Endodermal cell (in vitro differentiated cells): ENCODE results near the gene NSMCE1. TPM values are rescaled to one million over a fixed set of nuclear protein-coding genes. Genes with fewer than 3 reads are reported as not detected.

Source experiments
- DNase-seq: peaks from one replicate; pipeline ENCODE4 v3.0.0-alpha.2; 2017
- H3K27ac ChIP-seq: 2 replicates; pipeline ENCODE4 v1.5.1; 2013; ENCODE audit warnings: mild to moderate bottlenecking, low read depth, low read length, moderate library complexity
- H3K27me3 ChIP-seq: 2 replicates; pipeline ENCODE4 v1.6.1; 2013; ENCODE audit warnings: mild to moderate bottlenecking, low read length, moderate library complexity; ENCODE audit not compliant: insufficient read depth, control insufficient read depth, poor library complexity, severe bottlenecking
- H3K36me3 ChIP-seq: 2 replicates; pipeline ENCODE4 v1.7.0; 2013; ENCODE audit warnings: mild to moderate bottlenecking, low read length, moderate library complexity; ENCODE audit not compliant: control insufficient read depth, insufficient read depth
- H3K4me1 ChIP-seq: one replicate; pipeline ENCODE4 v1.7.0; 2013; ENCODE audit warnings: low read length; ENCODE audit not compliant: control insufficient read depth, insufficient read depth
- H3K4me3 ChIP-seq: 2 replicates; pipeline ENCODE4 v1.5.1; 2013; ENCODE audit warnings: mild to moderate bottlenecking, low read length, moderate library complexity
- H3K9ac ChIP-seq: 2 replicates; pipeline ENCODE4 v1.6.1; 2013; ENCODE audit warnings: mild to moderate bottlenecking, low read length, moderate library complexity; ENCODE audit not compliant: poor library complexity, severe bottlenecking; ENCODE audit errors: extremely low read depth
- H3K9me3 ChIP-seq: 2 replicates; pipeline ENCODE4 v1.6.1; 2013; ENCODE audit warnings: mild to moderate bottlenecking, low read length, moderate library complexity; ENCODE audit not compliant: control insufficient read depth
- H3K27ac Mint-ChIP-seq: 2 replicates; pipeline ENCODE4 v1.8.0; 2020; ENCODE audit warnings: mixed read lengths
- H3K27me3 Mint-ChIP-seq: 2 replicates; pipeline ENCODE4 v1.8.0; 2021; ENCODE audit warnings: mild to moderate bottlenecking, mixed read lengths; ENCODE audit not compliant: insufficient read depth
- H3K36me3 Mint-ChIP-seq: 2 replicates; pipeline ENCODE4 v1.8.0; 2020; ENCODE audit warnings: low read depth, mixed read lengths
- H3K4me1 Mint-ChIP-seq: 2 replicates; pipeline ENCODE4 v1.8.0; 2020; ENCODE audit warnings: mixed read lengths
- H3K4me3 Mint-ChIP-seq: 2 replicates; pipeline ENCODE4 v1.8.0; 2020; ENCODE audit warnings: mild to moderate bottlenecking, moderate library complexity, mixed read lengths
- H3K9me3 Mint-ChIP-seq: 2 replicates; pipeline ENCODE4 v1.8.0; 2020; ENCODE audit warnings: mild to moderate bottlenecking, mixed read lengths
- CTCF ChIP-seq: fragments of 200-600 bp; sonication (generic); conservative IDR thresholded peaks from 2 replicates; pipeline ENCODE4 v1.5.0; 2021; ENCODE audit warnings: antibody characterized with exemption, mild to moderate bottlenecking
- WGBS, 2 experiments: methylation state at CpG; one replicate each; pipeline versions ENCODE4 v1.1.5 to v1.1.7; 2013; ENCODE audit warnings: missing lambda C conversion rate in 2 of 2, mixed read lengths in 1 of 2; ENCODE audit not compliant: insufficient coverage in 1 of 2, insufficient read length in 1 of 2; 5-methylcytosine and 5-hydroxymethylcytosine counted together
- total RNA-seq, 2 donors: library from RNA; stranded (reverse); fragmentation: NEBNext Ultra II Directional in 1 of 2; extraction: Animal tissue kit (Norgen Biotek cat#: 25700) in 1 of 2; gene quantifications; 2 replicates in 1 of 2; 3 replicates in 1 of 2; pipeline ENCODE4 v1.2.1, GENCODE V29; 2021

NSMCE1 gene
- total RNA-seq, 2 donors from 2014 or later = 22.3 to 22.4 TPM

DNA sequence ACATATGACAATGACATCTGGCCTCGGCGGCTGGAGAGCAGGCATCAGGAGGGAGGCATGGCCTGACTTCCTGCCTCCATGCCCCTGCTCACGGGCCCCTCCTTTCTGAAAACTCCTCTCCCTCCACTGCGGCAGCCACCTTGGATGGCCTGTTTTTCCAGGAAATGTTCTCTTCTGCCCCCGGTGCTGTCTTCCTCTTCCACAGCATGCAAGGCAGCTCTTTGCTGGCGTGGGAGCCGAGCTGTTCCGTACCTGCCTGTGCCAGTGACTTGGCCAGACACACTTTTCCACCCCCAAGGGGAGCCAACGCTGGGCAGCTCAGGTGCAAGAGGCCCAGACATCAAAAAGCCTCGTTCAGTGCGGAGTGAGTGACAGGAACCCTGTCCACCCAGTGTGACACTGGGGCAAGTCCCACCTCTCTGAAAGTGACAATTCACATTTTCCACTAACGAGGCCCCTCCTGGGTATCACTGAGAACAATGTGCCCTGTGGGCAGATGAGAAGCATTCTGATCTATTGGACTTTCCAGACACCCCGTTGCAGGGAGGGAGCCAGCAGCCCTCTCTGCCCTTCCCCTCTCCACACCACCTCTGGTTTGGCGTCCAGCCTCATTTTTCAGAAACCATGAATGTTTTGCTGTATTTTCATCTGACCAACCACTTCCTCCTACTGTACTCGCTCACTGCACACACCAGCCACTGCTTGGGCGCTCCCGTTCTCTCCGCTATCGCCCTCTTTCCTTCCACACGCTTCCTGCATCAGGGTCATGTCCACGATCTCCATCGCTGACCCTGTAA lies 31.2 kb downstream of the NSMCE1 start:
- no peak for TF ChIP-seq CTCF

GRCh38 chr16:27236635-27237218 lies 31.8 kb downstream of the NSMCE1 start:
- H3K9ac ChIP-seq = no peak overlapping the region
- Mint-ChIP-seq H3K9me3 (no peaks in the 10 kb centered on the region), H3K4me3 (no peak overlapping the region)

More for the DNA sequence above, 31.2 kb downstream of the NSMCE1 start:
- H3K36me3 ChIP-seq = no peaks in the 10 kb centered on the region
- H3K27ac ChIP-seq = peak overlapping the region; percentile 52
- H3K4me3 ChIP-seq = no peak overlapping the region
- Mint-ChIP-seq H3K9me3 (no peaks in the 10 kb centered on the region), H3K27ac (peak overlapping the region; percentile 62), H3K4me3 (no peak overlapping the region), H3K27me3 (no peaks in the 10 kb centered on the region), H3K4me1 (peaks cover 11% of the 10 kb centered on the region), H3K36me3 (no peaks in the 10 kb centered on the region)
- no peaks in the 10 kb centered on the region for H3K27me3 ChIP-seq
- H3K4me1 ChIP-seq = no peaks in the 10 kb centered on the region
- H3K9me3 ChIP-seq = no peaks in the 10 kb centered on the region
- H3K9ac ChIP-seq = no peak overlapping the region
- DNase-seq = no peak
- WGBS, 2 experiments = 85 to 90% methylated on average over 16 to 22 of the region's 22 CpGs

DNA sequence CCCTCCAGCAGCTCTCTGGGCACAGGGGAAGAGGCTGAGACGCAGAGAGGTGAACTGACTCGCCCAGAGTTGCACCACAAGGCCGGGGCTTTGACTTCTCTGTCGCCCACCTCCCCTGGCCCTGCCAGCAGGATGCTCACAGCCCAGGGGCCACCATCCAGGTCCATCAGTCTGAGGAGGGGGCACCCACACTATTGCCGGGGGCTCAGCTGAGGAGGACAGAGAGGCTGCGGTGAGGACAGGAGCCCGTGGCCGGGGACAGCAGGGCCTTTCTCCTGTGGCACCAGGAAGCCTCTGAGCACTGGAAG lies 32.7 kb downstream of the NSMCE1 start:
- H3K27ac Mint-ChIP-seq = no peak overlapping the region
- no peaks in the 10 kb centered on the region for H3K27me3 ChIP-seq
- H3K9me3 Mint-ChIP-seq = no peaks in the 10 kb centered on the region
- DNase-seq = no peak
- no peak overlapping the region for H3K4me3 ChIP-seq
- TF ChIP-seq CTCF = no peak
- H3K36me3 Mint-ChIP-seq = no peaks in the 10 kb centered on the region
- no peaks in the 10 kb centered on the region for H3K36me3 ChIP-seq
- no peaks in the 10 kb centered on the region for H3K9me3 ChIP-seq
- 92 to 96% methylated on average over 5 to 8 of the region's 8 CpGs for WGBS, 2 experiments
- H3K4me3 Mint-ChIP-seq = no peak overlapping the region
- peaks cover 11% of the 10 kb centered on the region for H3K4me1 Mint-ChIP-seq
- H3K27me3 Mint-ChIP-seq = no peaks in the 10 kb centered on the region
- no peak overlapping the region for H3K27ac ChIP-seq
- H3K9ac ChIP-seq = no peak overlapping the region
- H3K4me1 ChIP-seq = no peaks in the 10 kb centered on the region

More at GRCh38 chr16:27236635-27237218, 31.8 kb downstream of the NSMCE1 start:
- H3K4me1 Mint-ChIP-seq = peaks cover 11% of the 10 kb centered on the region
- no peak for DNase-seq
- no peaks in the 10 kb centered on the region for H3K27me3 Mint-ChIP-seq
- Histone ChIP-seq H3K27ac (peak overlapping the region; percentile 52), H3K36me3 (no peaks in the 10 kb centered on the region), H3K9me3 (no peaks in the 10 kb centered on the region), H3K27me3 (no peaks in the 10 kb centered on the region), H3K4me3 (no peak overlapping the region), H3K4me1 (no peaks in the 10 kb centered on the region)
- H3K27ac Mint-ChIP-seq = peak overlapping the region; percentile 62
- TF ChIP-seq CTCF = no peak
- H3K36me3 Mint-ChIP-seq = no peaks in the 10 kb centered on the region
- WGBS, 2 experiments = 91 to 94% methylated on average over 5 to 7 of the region's 8 CpGs
